ENCODE data around the gene SLC12A5.

DNA sequence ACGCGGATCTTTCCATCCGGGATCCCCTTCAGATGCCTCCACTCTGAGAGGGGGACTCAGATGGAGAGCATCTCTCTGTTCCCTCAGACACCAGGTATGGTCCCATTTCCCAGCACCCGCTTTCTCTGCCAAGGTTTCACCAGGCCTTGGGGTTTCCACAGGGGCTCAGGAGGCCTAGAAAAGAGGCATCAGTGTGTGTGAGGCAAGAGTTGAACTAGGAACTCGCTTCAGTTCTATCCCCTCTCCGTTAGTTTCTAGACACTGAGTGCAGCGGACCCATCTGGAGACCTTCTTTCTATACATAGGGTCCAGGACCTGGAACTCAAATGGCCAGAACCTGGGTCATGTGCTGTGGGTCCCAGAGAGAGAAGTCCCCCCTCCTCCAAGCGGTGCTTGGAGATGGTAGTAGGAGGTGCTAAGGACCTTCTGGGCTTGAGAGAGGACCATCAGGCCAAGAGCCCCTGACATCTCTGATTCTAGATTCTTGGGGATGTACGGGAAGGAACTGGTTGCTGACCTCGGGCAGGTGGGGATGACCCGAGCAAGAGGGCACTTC is 2.1 kb downstream of the SLC12A5 start:
- no peak for TF ChIP-seq EZH2 (IDR thresholded peaks at IDR 0.05)
- TF ChIP-seq, protein P1, sequence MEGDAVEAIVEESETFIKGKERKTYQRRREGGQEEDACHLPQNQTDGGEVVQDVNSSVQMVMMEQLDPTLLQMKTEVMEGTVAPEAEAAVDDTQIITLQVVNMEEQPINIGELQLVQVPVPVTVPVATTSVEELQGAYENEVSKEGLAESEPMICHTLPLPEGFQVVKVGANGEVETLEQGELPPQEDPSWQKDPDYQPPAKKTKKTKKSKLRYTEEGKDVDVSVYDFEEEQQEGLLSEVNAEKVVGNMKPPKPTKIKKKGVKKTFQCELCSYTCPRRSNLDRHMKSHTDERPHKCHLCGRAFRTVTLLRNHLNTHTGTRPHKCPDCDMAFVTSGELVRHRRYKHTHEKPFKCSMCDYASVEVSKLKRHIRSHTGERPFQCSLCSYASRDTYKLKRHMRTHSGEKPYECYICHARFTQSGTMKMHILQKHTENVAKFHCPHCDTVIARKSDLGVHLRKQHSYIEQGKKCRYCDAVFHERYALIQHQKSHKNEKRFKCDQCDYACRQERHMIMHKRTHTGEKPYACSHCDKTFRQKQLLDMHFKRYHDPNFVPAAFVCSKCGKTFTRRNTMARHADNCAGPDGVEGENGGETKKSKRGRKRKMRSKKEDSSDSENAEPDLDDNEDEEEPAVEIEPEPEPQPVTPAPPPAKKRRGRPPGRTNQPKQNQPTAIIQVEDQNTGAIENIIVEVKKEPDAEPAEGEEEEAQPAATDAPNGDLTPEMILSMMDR (IDR thresholded peaks at IDR 0.05): no peak

Data from neural progenitor cell (in vitro differentiated cells).